ENCODE results near the gene ZNF318. TPM values are rescaled to one million over a fixed set of nuclear protein-coding genes. Genes with fewer than 3 reads are reported as not detected.
A peak's percentile ranks its signal among the peaks of the same experiment; 100 is the strongest.

ZNF318 gene
- total and polyA plus RNA-seq, 2 donors (not counting 1 experiment from before 2014, with no cell fraction given): 79.7 to 91.8 TPM

- H4K20me1 ChIP-seq (ENCODE audit: control insufficient read depth, insufficient read depth, low read length, poor library complexity, severe bottlenecking): peaks cover 7% of the 10 kb centered on the region
- intact Hi-C loops (cut with micrococcal nuclease): no loop called here
- no peak overlapping the region for H3K4me3 Mint-ChIP-seq
- no CpG with 5 or more reads among the region's 1 CpG for WGBS (ENCODE audit: insufficient coverage)
- H3K4me1 ChIP-seq (ENCODE audit: control insufficient read depth in 2 of 2, insufficient read depth in 2 of 2, low read length in 2 of 2): peaks cover 11 to 14% of the 10 kb centered on the region in 2 donors
- DNase-seq (no peak), ATAC-seq (ENCODE audit: low read depth) (no peak)
- no peaks in the 10 kb centered on the region for H3K27me3 ChIP-seq (replicated peaks in 1 of 4; ENCODE audit: control extremely low read depth in 1 of 4, control insufficient read depth in 3 of 4, insufficient read depth in 4 of 4, low read length in 3 of 4)
- POLR2A ChIA-PET: no interaction called here
- peaks cover 25% of the 10 kb centered on the region for H3K4me1 Mint-ChIP-seq
- H3K9me3 Mint-ChIP-seq (ENCODE audit: insufficient read depth): no peaks in the 10 kb centered on the region
- peaks cover 2 to 19% of the 10 kb centered on the region in 2 experiments for H3K36me3 ChIP-seq (replicated peaks in 1 of 2; ENCODE audit: control extremely low read depth in 1 of 2, control insufficient read depth in 1 of 2, extremely low read depth in 1 of 2, insufficient read depth in 2 of 2, low read length in 1 of 2)
- TF ChIP-seq EZH2 (IDR thresholded peaks at IDR 0.05; ENCODE audit: borderline replicate concordance, insufficient read depth, low read depth, low read length, poor library complexity, severe bottlenecking): no peak
- TF ChIP-seq CTCF (IDR thresholded peaks at IDR 0.05): no peak
- H3K27ac Mint-ChIP-seq: no peak overlapping the region
- CTCF ChIA-PET: no interaction called here
- H3K9me3 ChIP-seq (ENCODE audit: control extremely low read depth in 1 of 3, control insufficient read depth in 2 of 3, insufficient read depth in 1 of 3, low read length in 2 of 3): no peaks in the 10 kb centered on the region
- no peak overlapping the region for H3K4me3 ChIP-seq (ENCODE audit: control extremely low read depth in 1 of 5, extremely low read depth in 1 of 5, insufficient read depth in 1 of 5, low read depth in 2 of 5, low read length in 4 of 5)
- peak overlapping the region; percentile 18 for H3K4me2 ChIP-seq (replicated peaks; ENCODE audit: low read depth, low read length, poor library complexity, severe bottlenecking)
- peaks cover 10% of the 10 kb centered on the region for H3K79me2 ChIP-seq (ENCODE audit: control insufficient read depth, insufficient read depth, low read length)
- H2AFZ ChIP-seq (ENCODE audit: insufficient read depth, low read depth, low read length, poor library complexity, severe bottlenecking): no peak overlapping the region
- H3K9ac ChIP-seq (ENCODE audit: low read length): no peak overlapping the region
- no peaks in the 10 kb centered on the region for H3K27me3 Mint-ChIP-seq
- H3K27ac ChIP-seq (ENCODE audit: low read length in 2 of 2): no peak overlapping the region
Measured at GRCh38 chr6:43331470-43331869, 38.0 kb downstream of the ZNF318 start.

- no peak for DNase-seq
- no peak overlapping the region for H3K27ac ChIP-seq (ENCODE audit: low read length in 2 of 2)
- no peak overlapping the region for H3K9ac ChIP-seq (ENCODE audit: low read length)
- H3K4me2 ChIP-seq (replicated peaks; ENCODE audit: low read depth, low read length, poor library complexity, severe bottlenecking): no peak overlapping the region
- peaks cover 10% of the 10 kb centered on the region for H3K79me2 ChIP-seq (ENCODE audit: control insufficient read depth, insufficient read depth, low read length)
- Mint-ChIP-seq H3K9me3 (ENCODE audit: insufficient read depth) (no peaks in the 10 kb centered on the region), H3K4me3 (no peak overlapping the region), H3K27me3 (no peaks in the 10 kb centered on the region), H3K27ac (no peak overlapping the region), H3K4me1 (peaks cover 21% of the 10 kb centered on the region)
- TF ChIP-seq EZH2 (IDR thresholded peaks at IDR 0.05; ENCODE audit: borderline replicate concordance, insufficient read depth, low read depth, low read length, poor library complexity, severe bottlenecking) (no peak), CTCF (IDR thresholded peaks at IDR 0.05) (no peak)
- no peaks in the 10 kb centered on the region for H3K9me3 ChIP-seq (ENCODE audit: control extremely low read depth in 1 of 3, control insufficient read depth in 2 of 3, insufficient read depth in 1 of 3, low read length in 2 of 3)
- H2AFZ ChIP-seq (ENCODE audit: insufficient read depth, low read depth, low read length, poor library complexity, severe bottlenecking): no peak overlapping the region
- H3K4me3 ChIP-seq (ENCODE audit: control extremely low read depth in 1 of 5, extremely low read depth in 1 of 5, insufficient read depth in 1 of 5, low read depth in 2 of 5, low read length in 4 of 5): no peak overlapping the region
- CTCF ChIA-PET: interaction anchor here (1.1 kb wide), 1 partner anchor 20 kb away, joined by 3 read pairs; the partner anchor contains the start of gene CRIP3
- no peak for ATAC-seq (ENCODE audit: low read depth)
- H4K20me1 ChIP-seq (ENCODE audit: control insufficient read depth, insufficient read depth, low read length, poor library complexity, severe bottlenecking): no peaks in the 10 kb centered on the region
- peaks cover 7 to 11% of the 10 kb centered on the region in 2 donors for H3K4me1 ChIP-seq (ENCODE audit: control insufficient read depth in 2 of 2, insufficient read depth in 2 of 2, low read length in 2 of 2)
- POLR2A ChIA-PET: no interaction called here
- peaks cover 6 to 16% of the 10 kb centered on the region in 2 experiments for H3K36me3 ChIP-seq (replicated peaks in 1 of 2; ENCODE audit: control extremely low read depth in 1 of 2, control insufficient read depth in 1 of 2, extremely low read depth in 1 of 2, insufficient read depth in 2 of 2, low read length in 1 of 2)
- WGBS (ENCODE audit: insufficient coverage): no CpG with 5 or more reads among the region's 1 CpG
- intact Hi-C loops (cut with micrococcal nuclease): no loop called here
- H3K27me3 ChIP-seq (replicated peaks in 1 of 4; ENCODE audit: control extremely low read depth in 1 of 4, control insufficient read depth in 3 of 4, insufficient read depth in 4 of 4, low read length in 3 of 4): no peaks in the 10 kb centered on the region
Measured at GRCh38 chr6:43328528-43328927, 40.9 kb downstream of the ZNF318 start.

Measured in B cell (primary cell).